Stomach (tissue), 4 donors: ENCODE results near the gene CNTN4.

Experiments used
- POLR2A ChIP-seq, 4 donors: fragments of 450-650 bp; IDR thresholded peaks; one replicate each; pipeline ENCODE4 v1.6.1; 2016; ENCODE audit warnings: antibody characterized with exemption in 4 of 4, control low read depth in 2 of 4, mild to moderate bottlenecking in 1 of 4, moderate library complexity in 1 of 4
- POLR2AphosphoS5 ChIP-seq, 3 donors: sonication (generic); formaldehyde crosslinking; IDR thresholded peaks; one replicate each; pipeline ENCODE4 v1.6.1; 2016; ENCODE audit warnings: antibody characterized with exemption in 3 of 3
- TF ChIP-seq, protein P1 (sequence below), 7 experiments: fragments of 450-650 bp in 4 of 7; fragments of 200-600 bp in 3 of 7; sonication (generic) in 3 of 7; IDR thresholded peaks; one replicate each; pipeline ENCODE4 v1.5.1; 2016 to 2019; ENCODE audit warnings: antibody characterized with exemption in 7 of 7, control low read depth in 2 of 7, mild to moderate bottlenecking in 1 of 7

GRCh38 chr3:2583046-2583445 lies 484.4 kb downstream of the CNTN4 start:
- TF ChIP-seq, protein P1, sequence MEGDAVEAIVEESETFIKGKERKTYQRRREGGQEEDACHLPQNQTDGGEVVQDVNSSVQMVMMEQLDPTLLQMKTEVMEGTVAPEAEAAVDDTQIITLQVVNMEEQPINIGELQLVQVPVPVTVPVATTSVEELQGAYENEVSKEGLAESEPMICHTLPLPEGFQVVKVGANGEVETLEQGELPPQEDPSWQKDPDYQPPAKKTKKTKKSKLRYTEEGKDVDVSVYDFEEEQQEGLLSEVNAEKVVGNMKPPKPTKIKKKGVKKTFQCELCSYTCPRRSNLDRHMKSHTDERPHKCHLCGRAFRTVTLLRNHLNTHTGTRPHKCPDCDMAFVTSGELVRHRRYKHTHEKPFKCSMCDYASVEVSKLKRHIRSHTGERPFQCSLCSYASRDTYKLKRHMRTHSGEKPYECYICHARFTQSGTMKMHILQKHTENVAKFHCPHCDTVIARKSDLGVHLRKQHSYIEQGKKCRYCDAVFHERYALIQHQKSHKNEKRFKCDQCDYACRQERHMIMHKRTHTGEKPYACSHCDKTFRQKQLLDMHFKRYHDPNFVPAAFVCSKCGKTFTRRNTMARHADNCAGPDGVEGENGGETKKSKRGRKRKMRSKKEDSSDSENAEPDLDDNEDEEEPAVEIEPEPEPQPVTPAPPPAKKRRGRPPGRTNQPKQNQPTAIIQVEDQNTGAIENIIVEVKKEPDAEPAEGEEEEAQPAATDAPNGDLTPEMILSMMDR (IDR thresholded peaks at IDR 0.05), result no peak
- TF ChIP-seq POLR2AphosphoS5 (IDR thresholded peaks at IDR 0.05), result no peak
- no peak for TF ChIP-seq POLR2A (IDR thresholded peaks at IDR 0.05)
